Cardiac septum (tissue), 1 donor: Measurements from ENCODE around the gene ERBB4. TPM values are rescaled to one million over a fixed set of nuclear protein-coding genes. Genes with fewer than 3 reads are reported as not detected.
"Not testable (repeated sequence)": the region's sequence is repeated elsewhere in the genome, so short reads cannot be mapped to it uniquely, and the experiment has no call there.

Experiments used
- DNase-seq: peaks from one replicate; pipeline ENCODE4 v3.0.0-alpha.2; 2020; ENCODE audit warnings: low spot score
- intact Hi-C: fragments of 100-400 bp; cut with DNase I; formaldehyde crosslinking; loops from one replicate; pipeline ENCODE4 v1.14.0; 2022
- total RNA-seq: library from RNA; stranded (reverse); fragmentation: NEBNext Ultra II Directional; extraction: Animal tissue kit (Norgen Biotek cat#: 25700); gene quantifications from one replicate; pipeline ENCODE4 v1.2.1, GENCODE V29; 2021
- donor health status: DM: no; HTN: no; CAD: no.

The ERBB4 gene
- total RNA-seq, 1 donor from 2014 or later, result 13.8 TPM

DNA sequence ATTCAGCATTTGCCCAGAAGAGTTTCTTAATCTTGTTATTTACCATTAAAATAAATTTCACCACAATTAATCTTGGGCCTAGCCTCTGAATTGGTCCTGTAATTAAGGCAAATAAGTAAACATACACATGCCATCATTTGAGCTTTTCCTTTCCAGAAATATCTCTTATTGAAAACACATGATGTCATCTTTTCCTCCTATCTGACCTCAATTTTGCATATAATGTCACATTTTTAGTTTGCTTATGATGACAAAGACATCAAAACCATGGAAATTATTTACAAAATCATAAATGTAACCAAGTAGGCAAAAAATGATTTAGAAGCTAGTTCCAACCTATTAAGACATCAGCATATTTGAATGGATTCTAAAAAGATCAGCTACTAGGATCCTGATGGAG is 915.5 kb downstream of the ERBB4 start:
- no peak for DNase-seq
- intact Hi-C loops, result no loop called here

DNA sequence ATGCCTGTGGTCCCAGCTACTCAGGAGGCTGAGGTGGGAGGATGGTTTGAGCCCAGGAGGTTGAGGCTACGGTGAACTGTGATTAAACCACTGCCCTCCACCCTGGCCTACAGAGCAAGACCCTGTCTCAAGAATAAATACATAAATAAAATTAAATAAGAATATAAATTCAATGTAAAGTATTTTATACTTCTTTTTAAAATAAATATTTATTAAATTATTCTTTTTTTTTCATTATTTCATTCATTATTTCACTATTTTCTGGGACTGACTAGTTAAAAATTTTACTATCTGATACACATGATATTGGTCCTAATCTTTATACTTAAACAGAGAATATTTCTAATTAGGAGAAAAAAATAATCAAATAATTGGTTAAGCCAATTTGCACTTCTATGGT is 917.6 kb downstream of the ERBB4 start:
- intact Hi-C loops, result no loop called here
- no peak for DNase-seq

DNA sequence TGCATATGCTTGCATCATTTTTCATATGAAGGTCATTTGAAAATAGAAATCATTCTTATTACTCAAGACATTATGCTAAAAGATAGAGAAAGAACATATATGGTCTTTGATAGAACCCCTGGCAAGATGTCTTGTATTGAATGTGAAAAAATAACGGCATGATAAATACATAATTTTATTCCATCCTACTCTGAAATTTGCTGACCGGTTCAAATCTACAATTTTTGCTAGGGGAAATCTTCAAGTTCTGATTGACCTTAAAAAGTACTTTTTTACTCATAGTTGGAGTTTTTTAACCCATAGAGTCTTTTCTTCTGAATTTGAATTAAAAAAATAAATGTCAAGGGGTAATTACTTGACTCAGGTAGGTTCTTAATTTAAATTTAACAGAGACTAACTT is 920.8 kb downstream of the ERBB4 start:
- intact Hi-C loops, result no loop called here
- DNase-seq, result no peak

DNA sequence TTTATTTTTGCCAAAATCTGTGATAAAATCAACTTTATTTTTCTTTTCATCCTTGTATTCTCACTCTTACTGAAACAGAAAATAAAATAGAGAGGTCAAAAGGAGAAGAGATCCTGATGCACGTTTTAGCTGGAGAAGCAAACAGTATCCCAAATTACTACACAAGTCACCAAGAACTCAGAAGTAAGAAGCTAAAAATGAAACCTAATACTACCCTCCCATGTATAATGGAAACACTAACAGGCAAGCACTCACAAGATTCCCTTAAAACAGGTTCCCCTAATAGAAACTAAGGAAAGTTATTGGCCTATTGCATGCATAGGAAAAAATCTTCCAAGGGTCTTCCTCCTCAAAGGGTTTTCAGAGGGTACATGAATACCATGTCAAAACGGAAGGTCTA is 927.0 kb downstream of the ERBB4 start:
- no peak for DNase-seq
- intact Hi-C loops, result no loop called here

DNA sequence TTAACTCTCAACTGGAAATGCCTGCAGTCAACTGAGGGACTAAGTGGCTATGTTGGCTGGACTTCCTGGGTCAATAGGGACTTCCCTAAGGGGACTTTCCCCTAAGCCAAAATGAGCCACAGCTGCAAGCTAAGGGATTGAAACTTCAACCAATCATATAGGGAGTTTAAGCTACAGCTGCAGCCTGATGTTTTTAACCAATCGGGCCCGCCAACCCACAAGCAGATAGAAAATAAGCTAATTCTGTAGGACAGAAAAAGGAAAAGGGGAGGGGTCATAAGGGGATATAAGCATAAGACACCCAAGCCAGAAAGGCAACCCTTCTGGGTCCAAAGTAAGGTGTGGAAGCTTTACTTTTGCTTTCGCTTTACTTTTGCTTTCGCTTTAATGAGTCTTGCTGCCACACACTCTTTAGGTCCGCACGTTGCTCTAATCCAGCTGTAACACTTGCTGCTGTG is 927.5 kb downstream of the ERBB4 start:
- intact Hi-C loops, result no loop called here
- no peak for DNase-seq

DNA sequence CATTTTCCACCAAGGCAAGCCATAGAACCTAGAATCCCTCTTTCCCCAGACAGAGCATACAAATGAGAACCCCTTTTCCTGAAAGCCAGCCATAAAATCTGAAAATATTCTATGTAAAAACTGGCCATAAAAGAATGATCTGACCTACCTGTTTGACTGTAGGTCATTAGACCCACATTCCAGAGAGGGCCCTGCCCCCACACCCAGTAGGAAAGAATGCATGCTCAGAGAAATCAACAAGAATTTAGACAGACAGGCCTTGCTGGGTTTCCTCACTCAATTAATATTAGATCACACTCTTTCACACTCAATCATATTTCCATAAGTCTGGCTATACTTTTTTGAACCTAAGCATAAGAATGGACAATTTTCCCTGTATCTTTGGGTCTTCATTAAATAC is 929.5 kb downstream of the ERBB4 start:
- no peak for DNase-seq
- intact Hi-C loops, result no loop called here

DNA sequence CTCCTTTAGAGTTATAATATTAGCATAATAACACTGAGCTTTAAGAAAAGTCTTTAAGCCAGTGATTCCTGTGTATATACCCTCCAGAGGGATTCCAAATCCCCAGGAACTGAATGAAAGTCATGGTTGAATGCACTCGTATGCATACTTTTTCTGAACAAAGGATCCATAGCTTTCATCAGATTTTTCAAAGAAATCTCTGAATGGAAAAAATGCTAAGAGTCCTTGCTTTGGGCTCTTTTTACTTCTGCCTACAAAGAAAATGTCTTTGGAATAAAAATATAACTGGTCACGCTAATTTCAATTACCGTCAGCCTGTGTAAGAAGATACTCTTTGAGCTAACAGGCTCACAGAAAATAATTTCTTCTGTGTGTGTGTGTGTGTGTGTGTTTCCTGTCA is 939.5 kb downstream of the ERBB4 start:
- intact Hi-C loops, result no loop called here

DNA sequence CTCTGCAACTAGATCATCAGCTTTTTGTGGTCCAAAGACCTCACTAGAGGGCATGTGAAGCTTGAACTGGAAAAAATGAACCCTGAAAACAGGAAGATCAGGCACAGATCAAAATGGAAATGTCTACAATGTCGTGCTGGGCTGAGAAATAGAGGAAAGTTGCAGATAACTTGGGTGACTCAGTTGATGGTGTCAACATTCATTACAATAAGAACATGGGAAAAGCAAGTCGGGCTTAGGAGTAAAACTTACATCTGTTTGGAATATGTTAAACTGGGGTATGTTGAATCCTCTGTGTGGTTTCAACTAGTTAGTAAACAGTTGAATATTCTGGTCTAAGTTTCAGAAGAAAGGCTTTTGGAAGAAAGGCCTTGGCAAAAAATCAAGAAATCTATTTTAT is 940.4 kb downstream of the ERBB4 start:
- intact Hi-C loops, result no loop called here
- no peak for DNase-seq

More for the DNA sequence above, 939.5 kb downstream of the ERBB4 start:
- DNase-seq, result no peak

DNA sequence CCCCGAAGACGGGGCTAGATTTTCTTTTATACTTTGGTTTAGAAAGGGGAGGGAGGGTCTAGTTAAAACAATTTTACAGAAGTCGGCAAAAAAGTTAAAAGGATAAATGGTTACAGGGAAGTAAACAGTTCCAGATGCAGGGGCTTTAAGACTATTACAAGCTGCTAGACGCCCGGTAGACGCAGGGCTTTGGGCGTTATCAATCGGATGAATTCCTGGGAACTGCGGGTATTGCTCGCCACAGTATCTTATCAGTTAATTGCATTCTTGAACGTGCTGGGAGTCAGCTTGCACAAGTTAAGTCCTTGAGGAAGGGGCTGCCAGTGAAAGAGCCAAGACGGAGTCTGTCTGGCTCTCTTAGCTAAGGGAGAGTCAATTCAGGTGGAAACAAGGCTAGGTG is 946.6 kb downstream of the ERBB4 start:
- intact Hi-C loops, DNase-seq: not testable (repeated sequence)

DNA sequence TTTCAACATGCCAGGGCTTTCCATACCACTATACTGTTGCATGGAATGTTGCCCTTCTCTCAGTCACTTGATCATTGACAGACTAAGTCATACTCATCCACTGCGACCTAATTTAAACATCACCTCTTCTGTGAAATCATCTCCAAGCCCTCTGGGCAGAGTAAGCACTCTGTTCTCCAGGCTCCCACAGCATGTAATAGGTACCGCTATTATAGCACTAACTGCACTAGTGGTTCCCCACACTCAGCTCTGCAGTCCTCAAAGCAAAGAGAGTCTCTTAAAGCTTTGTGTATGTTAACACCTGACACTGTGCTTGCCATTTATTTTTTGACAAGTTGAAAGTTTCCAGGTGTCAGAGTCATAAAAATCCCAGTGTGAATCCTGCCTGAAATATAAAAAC is 947.2 kb downstream of the ERBB4 start:
- intact Hi-C loops, result no loop called here

DNA sequence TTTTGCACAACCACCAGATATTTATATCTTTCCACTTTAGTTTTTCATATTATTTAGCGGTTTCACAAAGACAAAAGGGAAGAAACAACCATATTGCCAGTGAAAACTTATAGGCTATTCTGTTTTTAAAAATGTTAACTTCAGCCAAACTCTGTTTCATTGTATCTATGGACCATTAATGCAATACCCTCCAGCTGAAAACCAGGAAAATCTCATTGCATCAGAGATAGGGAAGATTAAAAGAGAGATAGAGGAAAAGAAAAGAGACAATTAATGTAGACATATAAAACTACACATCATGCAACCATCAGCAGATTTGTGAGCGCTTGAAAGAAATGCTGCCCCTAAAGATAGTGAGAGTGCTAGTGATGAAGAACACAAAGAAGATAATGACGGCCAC is 970.2 kb downstream of the ERBB4 start:
- DNase-seq, result no peak
- intact Hi-C loops, result no loop called here

More for the DNA sequence above, 947.2 kb downstream of the ERBB4 start:
- DNase-seq, result no peak

DNA sequence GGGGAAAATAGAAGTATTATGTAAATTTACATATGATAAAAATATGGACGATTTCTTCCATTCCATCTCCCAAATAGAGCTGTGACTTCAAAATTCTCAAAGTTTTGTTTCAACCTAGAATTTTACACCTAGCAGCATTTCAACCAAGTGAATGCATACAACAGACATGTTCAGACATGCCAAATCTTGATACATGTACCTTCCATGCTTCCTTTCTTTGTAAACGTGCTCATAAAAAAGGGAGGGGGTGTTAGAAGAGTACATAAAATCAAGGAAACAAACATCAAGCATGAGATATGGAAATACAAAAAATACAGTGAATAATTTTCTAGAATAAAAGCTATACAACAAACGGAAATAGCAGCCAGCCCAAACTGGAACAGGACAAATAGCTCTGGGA is 974.2 kb downstream of the ERBB4 start:
- intact Hi-C loops, result no loop called here

DNA sequence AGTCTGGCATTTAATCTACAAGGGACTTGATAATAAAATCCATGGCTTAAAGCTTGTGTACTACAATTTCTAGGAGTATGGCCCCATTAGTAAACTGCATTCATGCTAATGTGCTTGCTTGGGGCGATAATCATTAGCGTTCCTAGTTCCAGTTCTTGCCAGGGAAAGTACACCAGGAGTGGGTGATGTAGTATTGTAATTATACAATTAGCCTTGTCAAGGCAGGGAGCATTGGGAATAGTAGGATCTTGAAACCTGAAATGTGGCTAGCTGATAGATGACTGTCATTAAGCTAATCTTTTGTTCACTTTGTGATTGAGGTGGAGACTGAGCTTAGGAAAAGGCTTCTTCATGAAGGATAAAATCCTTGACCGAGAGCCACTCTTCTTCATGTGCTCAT is 993.0 kb downstream of the ERBB4 start:
- intact Hi-C loops, result no loop called here
- DNase-seq, result no peak

More for the DNA sequence above, 974.2 kb downstream of the ERBB4 start:
- DNase-seq, result no peak

DNA sequence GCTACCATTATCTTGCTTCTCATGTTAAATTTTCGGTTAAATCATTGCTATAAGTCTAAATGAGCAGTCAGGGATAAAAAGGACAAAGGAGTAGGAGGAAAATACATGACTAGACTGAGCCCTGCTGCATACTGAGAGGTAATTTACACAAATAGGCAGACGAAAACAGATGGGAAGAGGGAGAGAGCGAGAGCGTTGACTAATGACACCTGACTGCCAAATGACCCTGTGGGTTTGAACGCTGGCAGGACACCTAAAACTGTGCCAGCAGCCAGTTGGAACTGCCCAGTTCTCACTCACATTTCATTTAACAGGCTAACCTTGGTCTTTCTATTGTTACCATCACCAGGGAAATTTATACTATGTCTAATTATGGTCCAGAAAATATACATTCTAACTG is 1004.0 kb downstream of the ERBB4 start:
- intact Hi-C loops, result no loop called here
- no peak for DNase-seq

DNA sequence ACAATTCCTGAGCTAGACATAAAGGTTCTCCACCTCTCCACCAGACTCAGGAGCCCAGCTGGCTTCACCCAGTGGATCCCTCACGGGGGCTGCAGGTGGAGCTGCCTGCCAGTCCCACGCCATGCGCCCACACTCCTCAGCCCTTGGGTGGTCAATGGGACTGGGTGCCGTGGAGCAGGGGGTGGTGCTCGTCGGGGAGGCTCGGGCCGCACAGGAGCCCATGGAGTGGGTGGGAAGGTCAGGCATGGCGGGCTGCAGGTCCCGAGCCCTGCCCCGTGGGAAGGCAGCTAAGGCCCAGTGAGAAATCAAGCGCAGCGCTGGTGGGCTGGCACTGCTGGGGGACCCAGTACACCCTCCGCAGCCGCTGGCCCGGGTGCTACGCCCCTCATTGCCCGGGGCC is 1014.4 kb downstream of the ERBB4 start:
- DNase-seq, intact Hi-C loops: not testable (repeated sequence)

DNA sequence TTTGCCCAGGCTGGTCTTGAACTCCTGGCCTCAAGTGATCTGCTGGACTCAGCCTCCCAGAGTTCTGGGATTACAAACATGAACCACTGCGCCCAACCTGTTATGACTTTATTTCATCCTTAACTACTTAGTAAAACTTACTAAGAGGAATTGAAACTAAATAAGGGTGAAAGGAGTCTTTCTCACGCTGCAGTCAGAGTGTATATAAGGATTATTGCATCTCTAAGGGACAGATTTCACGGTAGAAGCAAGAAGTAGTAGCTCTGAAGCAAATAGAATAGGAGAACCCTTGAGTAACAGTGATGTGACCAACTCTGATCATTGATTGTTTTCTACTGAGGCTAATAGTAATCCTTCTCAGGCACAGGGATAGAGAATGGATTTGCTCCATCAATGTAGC is 1022.1 kb downstream of the ERBB4 start:
- no peak for DNase-seq
- intact Hi-C loops, result no loop called here

DNA sequence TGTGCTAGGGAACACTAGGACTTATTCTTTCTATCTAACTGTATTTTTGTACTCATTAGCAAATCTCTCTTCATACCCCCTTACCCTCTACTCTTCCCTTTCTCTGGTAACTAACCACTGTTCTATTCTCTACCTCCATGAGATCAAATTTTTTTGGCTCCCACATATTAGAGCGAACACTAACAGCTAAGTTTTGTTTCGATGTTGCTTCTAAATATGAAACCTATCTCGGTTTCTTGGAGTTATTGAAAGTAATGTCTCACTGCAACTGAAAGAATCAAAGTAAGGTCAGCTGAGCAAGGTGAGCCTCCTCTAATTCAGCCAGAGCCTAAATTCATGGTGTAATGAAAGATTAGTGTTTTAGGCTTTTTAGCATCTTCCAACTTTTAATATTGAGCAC is 1024.6 kb downstream of the ERBB4 start:
- no peak for DNase-seq
- intact Hi-C loops, result no loop called here

DNA sequence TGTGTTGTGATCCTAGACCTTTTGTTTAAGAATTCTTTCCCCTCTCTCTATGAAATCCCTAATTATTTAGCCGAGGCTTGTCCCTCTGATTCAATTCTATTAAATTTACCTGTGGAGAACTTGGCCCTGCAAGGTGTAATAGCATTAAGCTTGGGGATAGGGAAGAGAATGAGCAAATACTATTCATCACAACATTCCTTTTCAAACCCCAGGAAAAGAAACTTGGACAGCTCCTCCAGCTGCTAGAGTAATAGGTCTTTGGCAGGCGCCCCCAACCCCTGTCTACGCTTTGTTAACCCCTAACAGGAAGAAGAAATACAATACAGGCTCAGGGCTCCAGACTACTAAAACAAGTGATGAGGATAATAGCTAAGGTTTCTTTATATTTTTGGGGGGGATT is 1025.2 kb downstream of the ERBB4 start:
- no peak for DNase-seq
- intact Hi-C loops, result no loop called here

DNA sequence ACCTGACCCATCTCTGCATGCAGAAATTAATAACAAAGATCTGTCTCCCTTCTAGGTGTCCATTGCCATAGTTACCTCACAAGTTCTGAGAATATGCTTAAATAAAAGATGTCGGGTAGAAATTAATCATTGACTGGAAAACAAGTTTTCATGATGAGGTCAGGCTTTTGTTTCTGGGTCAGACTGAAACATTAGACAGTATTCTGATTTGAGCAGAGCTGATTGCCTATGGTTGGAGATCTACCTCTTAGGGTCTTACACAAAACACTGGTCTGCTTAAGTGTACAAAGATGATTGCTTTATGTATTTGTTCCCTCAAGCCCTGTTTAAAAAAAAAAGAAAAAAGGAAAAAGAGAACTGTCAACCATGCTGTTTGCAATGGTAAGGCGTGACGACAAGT is 1025.8 kb downstream of the ERBB4 start:
- DNase-seq, result no peak
- intact Hi-C loops, result no loop called here

DNA sequence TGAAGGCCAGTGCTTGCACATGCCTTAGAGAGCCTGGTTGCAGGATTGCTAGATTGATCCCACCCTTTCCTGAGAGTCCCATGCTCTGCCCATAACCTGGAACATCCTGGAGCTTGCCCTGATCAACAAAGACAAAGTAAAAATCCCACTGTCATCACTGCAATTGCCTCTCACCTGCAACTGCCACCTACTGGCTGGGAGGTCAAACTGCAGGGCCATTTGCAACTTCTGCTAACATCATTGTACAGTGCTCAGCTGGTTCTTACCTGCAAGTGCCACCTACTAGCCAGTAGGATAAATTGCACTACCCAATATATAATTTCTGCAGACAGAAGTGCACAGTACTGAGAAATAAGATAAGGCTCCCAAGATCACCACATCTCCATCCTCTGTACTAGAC is 1034.7 kb downstream of the ERBB4 start:
- DNase-seq, result no peak
- intact Hi-C loops, result no loop called here

DNA sequence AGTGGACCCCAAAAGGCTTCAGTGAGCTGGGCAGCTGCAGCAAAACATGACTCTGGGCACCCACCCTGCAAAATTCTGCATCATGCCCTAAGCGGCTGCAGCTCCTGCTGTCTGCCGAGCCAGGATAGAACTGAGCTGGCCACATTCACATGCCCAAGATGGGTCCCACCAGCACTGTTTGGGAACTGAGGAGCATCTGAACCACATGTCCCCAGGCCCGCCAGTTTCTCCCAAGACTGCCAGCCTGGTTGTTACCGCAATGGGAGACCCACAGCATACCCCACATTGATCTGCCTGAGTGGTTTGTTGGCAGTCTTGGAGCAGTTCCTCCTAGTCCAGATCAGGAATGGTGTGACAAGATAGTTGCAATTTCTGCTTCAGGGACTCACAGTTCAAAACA is 1035.4 kb downstream of the ERBB4 start:
- DNase-seq, result no peak
- intact Hi-C loops, result no loop called here

DNA sequence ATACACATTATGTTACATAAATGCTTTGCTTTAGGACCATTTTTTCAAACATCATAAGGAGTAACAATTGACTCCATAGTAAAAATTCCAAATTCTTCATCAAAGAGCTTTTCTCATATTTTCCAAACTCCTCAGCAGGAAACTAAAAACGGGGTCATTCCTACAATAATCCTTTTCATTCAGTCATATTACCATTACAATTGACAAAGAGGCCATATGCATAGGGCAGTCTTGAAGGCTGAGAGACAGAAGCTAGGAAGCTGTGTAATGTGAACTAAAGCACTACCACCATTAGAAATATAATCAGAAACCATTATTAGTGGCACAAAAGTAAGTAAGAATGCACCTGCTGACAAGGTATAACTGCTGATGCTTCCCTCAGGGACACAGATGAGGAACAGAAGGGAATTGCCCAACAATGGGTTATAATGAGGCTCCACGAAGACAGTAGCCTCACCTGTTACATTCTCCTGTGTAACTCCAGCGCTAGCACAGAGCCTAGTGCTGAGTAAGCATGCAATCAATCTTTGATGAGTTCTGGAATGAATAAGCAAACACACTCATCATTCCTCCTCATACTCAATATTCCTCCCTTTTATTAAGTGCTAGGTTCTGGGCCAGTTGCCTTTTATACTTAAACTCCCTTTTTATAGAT is 1039.9 kb downstream of the ERBB4 start:
- intact Hi-C loops, result no loop called here
- no peak for DNase-seq
